ENCODE measurements around the gene CTNNA2. TPM values are rescaled to one million over a fixed set of nuclear protein-coding genes. Genes with fewer than 3 reads are reported as not detected.

CTNNA2 gene
- total RNA-seq, 4 donors from 2014 or later = 0.19 TPM; not detected in 3

DNA sequence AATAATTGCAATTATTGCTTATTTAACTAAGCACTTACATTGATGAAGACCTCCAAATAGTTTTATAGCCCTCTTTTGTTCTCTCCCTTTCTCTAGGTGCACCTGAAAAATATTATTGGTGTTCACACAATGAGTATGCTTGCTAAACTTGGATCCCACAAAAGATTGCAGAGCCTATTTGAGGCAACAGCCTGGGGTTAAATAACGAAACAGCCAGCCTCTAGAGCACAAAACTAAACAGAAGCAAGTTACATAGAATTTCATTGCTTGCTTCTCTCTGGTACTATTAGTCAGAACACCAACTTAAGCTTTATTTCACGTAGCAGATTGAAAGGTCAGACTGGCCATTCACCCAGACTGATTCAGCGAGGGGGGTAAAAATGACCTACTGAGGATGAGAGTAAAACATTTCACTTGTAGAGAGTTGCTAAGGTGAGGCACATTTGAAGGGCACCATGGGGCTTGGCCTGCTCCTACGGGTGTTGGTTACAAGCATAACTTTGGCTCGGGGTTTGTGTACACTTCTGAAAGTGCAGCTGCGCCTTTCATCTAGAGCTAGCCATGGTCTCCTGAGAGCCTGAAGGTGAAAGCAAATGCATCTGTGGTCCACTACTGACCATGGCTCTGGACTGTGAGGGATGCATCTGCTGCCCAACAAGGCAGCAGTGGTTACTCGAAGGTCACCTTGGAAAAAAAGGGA is 1016.8 kb downstream of the CTNNA2 start:
- TF ChIP-seq, protein P1, sequence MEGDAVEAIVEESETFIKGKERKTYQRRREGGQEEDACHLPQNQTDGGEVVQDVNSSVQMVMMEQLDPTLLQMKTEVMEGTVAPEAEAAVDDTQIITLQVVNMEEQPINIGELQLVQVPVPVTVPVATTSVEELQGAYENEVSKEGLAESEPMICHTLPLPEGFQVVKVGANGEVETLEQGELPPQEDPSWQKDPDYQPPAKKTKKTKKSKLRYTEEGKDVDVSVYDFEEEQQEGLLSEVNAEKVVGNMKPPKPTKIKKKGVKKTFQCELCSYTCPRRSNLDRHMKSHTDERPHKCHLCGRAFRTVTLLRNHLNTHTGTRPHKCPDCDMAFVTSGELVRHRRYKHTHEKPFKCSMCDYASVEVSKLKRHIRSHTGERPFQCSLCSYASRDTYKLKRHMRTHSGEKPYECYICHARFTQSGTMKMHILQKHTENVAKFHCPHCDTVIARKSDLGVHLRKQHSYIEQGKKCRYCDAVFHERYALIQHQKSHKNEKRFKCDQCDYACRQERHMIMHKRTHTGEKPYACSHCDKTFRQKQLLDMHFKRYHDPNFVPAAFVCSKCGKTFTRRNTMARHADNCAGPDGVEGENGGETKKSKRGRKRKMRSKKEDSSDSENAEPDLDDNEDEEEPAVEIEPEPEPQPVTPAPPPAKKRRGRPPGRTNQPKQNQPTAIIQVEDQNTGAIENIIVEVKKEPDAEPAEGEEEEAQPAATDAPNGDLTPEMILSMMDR (IDR thresholded peaks at IDR 0.05) = no peak
- ATAC-seq (ENCODE audit: low FRiP score) = no peak
- no peak for DNase-seq (ENCODE audit: low spot score)

GRCh38 chr2:80530442-80531064 is 1017.7 kb downstream of the CTNNA2 start:
- ATAC-seq (ENCODE audit: low FRiP score) (no peak), DNase-seq (ENCODE audit: low spot score) (no peak)
- TF ChIP-seq, protein P1 (IDR thresholded peaks at IDR 0.05) = no peak

GRCh38 chr2:80531319-80531718 is 1018.5 kb downstream of the CTNNA2 start:
- DNase-seq (ENCODE audit: low spot score) (no peak), ATAC-seq (ENCODE audit: low FRiP score) (no peak)
- TF ChIP-seq, protein P1 (IDR thresholded peaks at IDR 0.05) = no peak

DNA sequence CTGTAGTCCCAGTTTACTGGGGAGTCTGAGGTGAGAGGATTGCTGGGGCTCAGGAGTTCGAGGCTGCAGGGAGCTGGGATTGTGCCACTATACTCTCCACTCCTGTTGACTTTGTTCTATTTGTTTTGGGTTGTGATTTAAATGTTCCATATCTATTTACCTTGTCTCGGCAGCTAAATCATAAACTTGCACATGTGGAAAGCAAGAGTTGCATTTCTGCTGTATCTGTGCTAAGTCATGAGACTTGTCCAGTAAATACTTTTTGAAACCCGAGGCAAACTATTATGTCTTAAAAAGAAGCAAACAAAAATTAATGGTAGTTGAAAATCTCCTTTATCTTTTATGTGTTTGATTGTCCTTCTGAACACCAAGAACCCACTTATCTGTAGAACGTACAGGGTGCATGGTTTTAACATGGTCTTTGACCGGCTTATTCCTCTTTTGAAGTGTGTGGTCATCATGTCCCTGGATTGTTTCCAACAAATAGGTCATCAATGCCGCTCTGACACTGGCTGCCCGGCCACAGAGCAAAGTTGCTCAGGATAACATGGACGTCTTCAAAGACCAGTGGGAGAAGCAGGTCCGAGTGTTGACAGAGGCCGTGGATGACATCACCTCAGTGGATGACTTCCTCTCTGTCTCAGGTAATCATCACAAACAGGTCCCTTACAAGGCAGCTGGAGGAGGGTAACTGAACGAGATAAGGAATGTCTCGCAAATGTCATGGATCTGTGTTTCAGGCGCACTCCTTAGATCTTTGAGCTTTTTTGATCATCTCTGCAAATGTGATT is 1032.8 kb downstream of the CTNNA2 start:
- ATAC-seq (ENCODE audit: low FRiP score) (no peak), DNase-seq (ENCODE audit: low spot score) (no peak)
- TF ChIP-seq, protein P1 (IDR thresholded peaks at IDR 0.05) = no peak

DNA sequence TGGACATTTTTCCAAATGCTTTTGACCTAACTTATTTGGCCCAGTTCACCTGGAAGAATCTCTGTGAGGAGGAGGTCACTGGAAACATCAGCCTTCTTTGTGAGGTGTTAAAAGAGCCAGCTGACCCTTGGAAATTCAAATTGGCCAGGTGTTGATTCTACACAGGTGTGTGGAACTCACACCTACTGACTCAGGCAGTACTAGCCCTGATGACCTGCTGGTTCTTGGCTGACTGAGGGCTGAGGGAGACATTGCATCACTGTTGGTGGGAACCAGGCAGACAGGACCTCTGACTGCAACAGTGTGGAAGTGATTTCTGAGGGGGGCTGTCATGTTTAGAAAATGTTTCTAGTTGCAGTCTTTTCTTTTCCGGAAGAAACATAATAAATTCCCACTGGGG is 1033.9 kb downstream of the CTNNA2 start:
- DNase-seq (ENCODE audit: low spot score) = no peak
- no peak for ATAC-seq (ENCODE audit: low FRiP score)
- TF ChIP-seq, protein P1 (IDR thresholded peaks at IDR 0.05) = no peak

DNA sequence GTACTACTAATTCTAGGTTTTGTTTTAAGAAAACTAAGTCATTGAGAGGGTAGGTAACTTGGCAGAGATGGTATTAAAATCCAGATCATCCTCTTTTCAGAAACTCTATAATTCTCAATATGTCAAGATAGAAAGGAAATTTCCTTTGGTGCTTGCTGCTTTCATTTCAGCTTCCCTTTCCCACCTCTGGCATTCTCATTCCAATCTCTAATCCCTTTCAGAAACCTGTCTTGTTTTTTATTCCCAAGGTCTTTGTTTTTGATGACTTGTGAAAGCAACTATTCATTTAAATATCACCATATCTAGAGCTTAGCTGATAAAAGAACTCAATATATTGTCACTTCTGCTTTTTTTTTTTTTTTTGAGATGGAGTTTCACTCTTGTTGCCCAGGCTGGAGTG is 1034.5 kb downstream of the CTNNA2 start:
- TF ChIP-seq, protein P1 (IDR thresholded peaks at IDR 0.05) = no peak
- ATAC-seq (ENCODE audit: low FRiP score) = no peak
- DNase-seq (ENCODE audit: low spot score) = no peak

Measured in omental fat pad (tissue), 4 donors.